ENCODE data around the gene RPL23. TPM values are rescaled to one million over a fixed set of nuclear protein-coding genes. Genes with fewer than 3 reads are reported as not detected.

Gene RPL23
- total and polyA plus RNA-seq, 9 of the 15 experiments (the other 6 are each of a cell fraction or from before 2014, with no cell fraction given), result 1,745 to 3,667 (median 3,096) TPM

GRCh38 chr17:38824899-38825761 is 28.4 kb downstream of the RPL23 start, which contains the start of gene CWC25 (continued):
- TF ChIP-seq, protein P1, sequence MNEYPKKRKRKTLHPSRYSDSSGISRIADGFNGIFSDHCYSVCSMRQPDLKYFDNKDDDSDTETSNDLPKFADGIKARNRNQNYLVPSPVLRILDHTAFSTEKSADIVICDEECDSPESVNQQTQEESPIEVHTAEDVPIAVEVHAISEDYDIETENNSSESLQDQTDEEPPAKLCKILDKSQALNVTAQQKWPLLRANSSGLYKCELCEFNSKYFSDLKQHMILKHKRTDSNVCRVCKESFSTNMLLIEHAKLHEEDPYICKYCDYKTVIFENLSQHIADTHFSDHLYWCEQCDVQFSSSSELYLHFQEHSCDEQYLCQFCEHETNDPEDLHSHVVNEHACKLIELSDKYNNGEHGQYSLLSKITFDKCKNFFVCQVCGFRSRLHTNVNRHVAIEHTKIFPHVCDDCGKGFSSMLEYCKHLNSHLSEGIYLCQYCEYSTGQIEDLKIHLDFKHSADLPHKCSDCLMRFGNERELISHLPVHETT (CRISPR knock-in tag; conservative IDR thresholded peaks at IDR 0.05 in 1 of 2, IDR thresholded peaks at IDR 0.05 in 1 of 2), result peak in 1 of 2 experiments; percentile 71; a peak in 1 of 4 replicates
- TF ChIP-seq ILK (tag; IDR thresholded peaks at IDR 0.05; ENCODE audit: borderline replicate concordance, low read depth) (no peak), HCFC1 (IDR thresholded peaks at IDR 0.05; ENCODE audit: low read depth, low read length) (peak; percentile 97), ARID3A (IDR thresholded peaks at IDR 0.05; ENCODE audit: borderline replicate concordance, low read depth, low read length) (no peak), FOS (IDR thresholded peaks at IDR 0.05; ENCODE audit: extremely low read depth, insufficient read length) (peak; percentile 19), SMC3 (conservative IDR thresholded peaks at IDR 0.05; ENCODE audit: insufficient read depth, low read depth, low read length) (no peak), CAMTA2 (CRISPR knock-in tag; conservative IDR thresholded peaks at IDR 0.05) (no peak), ETS1 (conservative IDR thresholded peaks at IDR 0.05; ENCODE audit: control insufficient read depth, low read depth, low read length) (peak; percentile 96), ZNF311 (CRISPR knock-in tag; IDR thresholded peaks at IDR 0.05) (no peak), NBN (IDR thresholded peaks at IDR 0.05; ENCODE audit: low read depth) (peak; percentile 100), PHB2 (IDR thresholded peaks at IDR 0.05; ENCODE audit: low read depth) (no peak), MTF1 (CRISPR knock-in tag; IDR thresholded peaks at IDR 0.05; ENCODE audit: borderline replicate concordance) (no peak), ZKSCAN8 (CRISPR knock-in tag; IDR thresholded peaks at IDR 0.05) (no peak), DACH1 (IDR thresholded peaks at IDR 0.05; ENCODE audit: partially characterized antibody) (peak; percentile 45)
- TF ChIP-seq, protein P2, sequence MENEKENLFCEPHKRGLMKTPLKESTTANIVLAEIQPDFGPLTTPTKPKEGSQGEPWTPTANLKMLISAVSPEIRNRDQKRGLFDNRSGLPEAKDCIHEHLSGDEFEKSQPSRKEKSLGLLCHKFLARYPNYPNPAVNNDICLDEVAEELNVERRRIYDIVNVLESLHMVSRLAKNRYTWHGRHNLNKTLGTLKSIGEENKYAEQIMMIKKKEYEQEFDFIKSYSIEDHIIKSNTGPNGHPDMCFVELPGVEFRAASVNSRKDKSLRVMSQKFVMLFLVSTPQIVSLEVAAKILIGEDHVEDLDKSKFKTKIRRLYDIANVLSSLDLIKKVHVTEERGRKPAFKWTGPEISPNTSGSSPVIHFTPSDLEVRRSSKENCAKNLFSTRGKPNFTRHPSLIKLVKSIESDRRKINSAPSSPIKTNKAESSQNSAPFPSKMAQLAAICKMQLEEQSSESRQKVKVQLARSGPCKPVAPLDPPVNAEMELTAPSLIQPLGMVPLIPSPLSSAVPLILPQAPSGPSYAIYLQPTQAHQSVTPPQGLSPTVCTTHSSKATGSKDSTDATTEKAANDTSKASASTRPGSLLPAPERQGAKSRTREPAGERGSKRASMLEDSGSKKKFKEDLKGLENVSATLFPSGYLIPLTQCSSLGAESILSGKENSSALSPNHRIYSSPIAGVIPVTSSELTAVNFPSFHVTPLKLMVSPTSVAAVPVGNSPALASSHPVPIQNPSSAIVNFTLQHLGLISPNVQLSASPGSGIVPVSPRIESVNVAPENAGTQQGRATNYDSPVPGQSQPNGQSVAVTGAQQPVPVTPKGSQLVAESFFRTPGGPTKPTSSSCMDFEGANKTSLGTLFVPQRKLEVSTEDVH (IDR thresholded peaks at IDR 0.05; ENCODE audit: low read depth, partially characterized antibody), result peak; percentile 98
- TF ChIP-seq, protein P3, sequence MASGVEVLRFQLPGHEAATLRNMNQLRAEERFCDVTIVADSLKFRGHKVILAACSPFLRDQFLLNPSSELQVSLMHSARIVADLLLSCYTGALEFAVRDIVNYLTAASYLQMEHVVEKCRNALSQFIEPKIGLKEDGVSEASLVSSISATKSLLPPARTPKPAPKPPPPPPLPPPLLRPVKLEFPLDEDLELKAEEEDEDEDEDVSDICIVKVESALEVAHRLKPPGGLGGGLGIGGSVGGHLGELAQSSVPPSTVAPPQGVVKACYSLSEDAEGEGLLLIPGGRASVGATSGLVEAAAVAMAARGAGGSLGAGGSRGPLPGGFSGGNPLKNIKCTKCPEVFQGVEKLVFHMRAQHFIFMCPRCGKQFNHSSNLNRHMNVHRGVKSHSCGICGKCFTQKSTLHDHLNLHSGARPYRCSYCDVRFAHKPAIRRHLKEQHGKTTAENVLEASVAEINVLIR (CRISPR knock-in tag; IDR thresholded peaks at IDR 0.05), result peak; percentile 100
